Jurkat, Clone E6-1 (cell line): Measurements from ENCODE around the gene OR6K2.

Experiments
- DNase-seq: peaks from one replicate; pipeline ENCODE4 v3.0.0-alpha.2; 2011; ENCODE audit warnings: low read depth, low spot score
- H3K4me3 ChIP-seq: 2 replicates; pipeline ENCODE4 v1.5.1; 2011; ENCODE audit warnings: mild to moderate bottlenecking, low read length, control low read depth, moderate library complexity

OR6K2 gene

DNA sequence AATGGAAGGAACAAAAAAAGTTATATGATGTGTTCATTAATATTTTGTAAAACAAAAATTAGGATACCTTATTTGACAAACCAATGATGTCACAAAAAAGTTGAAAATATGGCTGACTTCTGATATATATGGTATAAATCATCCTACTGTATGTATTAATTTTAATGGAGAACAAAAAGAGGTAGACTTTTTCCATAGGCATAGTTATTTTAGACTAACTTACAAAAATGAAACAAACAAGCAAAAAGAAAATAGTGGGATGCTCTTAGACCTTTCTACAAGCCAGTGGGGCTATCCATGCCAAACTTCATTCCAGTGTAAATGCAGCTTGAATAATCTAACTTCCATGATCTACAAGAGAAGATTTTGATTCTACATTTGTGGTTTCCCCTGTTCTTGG, 13.4 kb downstream of the OR6K2 start:
- no peak overlapping the region for H3K4me3 ChIP-seq
- no peak for DNase-seq

GRCh38 chr1:158686111-158687009, 14.1 kb downstream of the OR6K2 start, which contains the start of gene SPTA1:
SPTA1 (minus strand) TSS chr1:158686715; CDS start chr1:158686517, 198 bp downstream.
- no peak for DNase-seq
- H3K4me3 ChIP-seq: no peak within 1 kb of the TSS

GRCh38 chr1:158685085-158685484, 15.4 kb downstream of the OR6K2 start:
- DNase-seq: no peak
- H3K4me3 ChIP-seq: no peak overlapping the region

GRCh38 chr1:158681606-158682005, 18.8 kb downstream of the OR6K2 start:
- no peak for DNase-seq

DNA sequence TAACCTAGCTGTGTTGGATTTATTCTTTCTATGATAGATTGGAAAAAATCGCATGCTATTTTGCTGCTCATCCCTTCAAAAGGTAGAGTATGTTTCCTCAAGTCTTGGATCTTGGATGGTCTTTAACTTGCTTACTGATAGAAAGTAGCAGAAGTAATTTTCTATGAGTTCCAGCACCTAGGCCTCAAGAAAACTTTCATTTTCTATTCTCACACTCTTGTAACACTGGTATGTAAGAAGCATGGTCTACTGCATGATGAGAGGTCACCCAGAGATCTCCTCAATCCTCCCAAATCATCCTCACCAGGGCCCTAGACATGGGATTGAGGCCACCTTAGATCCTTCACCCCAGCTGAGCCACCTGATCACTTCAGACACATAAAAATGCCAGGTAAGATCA, 21.2 kb downstream of the OR6K2 start:
- no peak overlapping the region for H3K4me3 ChIP-seq
- DNase-seq: no peak

More at GRCh38 chr1:158681606-158682005, 18.8 kb downstream of the OR6K2 start:
- no peak overlapping the region for H3K4me3 ChIP-seq

- DNase-seq: no peak
- no peak overlapping the region for H3K4me3 ChIP-seq
Measured at GRCh38 chr1:158675563-158676323, 24.7 kb downstream of the OR6K2 start.

DNA sequence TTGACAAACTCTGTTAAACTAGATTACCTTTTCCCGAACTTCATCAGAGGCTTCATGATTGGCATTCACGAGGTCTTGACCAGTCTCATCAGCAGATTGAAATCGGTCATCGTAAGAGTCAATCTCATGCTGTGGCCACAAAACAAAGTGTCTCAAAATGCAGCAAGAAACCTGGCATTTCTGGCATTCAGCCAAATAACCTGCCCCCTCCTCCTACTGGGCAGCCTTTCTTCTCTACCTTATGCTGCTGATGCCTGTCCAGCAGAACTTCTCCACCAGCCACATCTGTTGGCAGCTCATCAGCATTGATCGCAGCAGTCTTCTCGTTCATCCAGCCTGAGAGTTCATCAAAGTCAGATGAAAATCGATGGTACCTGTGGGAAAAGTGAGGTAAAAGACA, 26.1 kb downstream of the OR6K2 start:
- H3K4me3 ChIP-seq: no peak overlapping the region
- no peak for DNase-seq

- DNase-seq: no peak
- H3K4me3 ChIP-seq: no peak overlapping the region
Measured at GRCh38 chr1:158666037-158666436, 34.4 kb downstream of the OR6K2 start.

DNA sequence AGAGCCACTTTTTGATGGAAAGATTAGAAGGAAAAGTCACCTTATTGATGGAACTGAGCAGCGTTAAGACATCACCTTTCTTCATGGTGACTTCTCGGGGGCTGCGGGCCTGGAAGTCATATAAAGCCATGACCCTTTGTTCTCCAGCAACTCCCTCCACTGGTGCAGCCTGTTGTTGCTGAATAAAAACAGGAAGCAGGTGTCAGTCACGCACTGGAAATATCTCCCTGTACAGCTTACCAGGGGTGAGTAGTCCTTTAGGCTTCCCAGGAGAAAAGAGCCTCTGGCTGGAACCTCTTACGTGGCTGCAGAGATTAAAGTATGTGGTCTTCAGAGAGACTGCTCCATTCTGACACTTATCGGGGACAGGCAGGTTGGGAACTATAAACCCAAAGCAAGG, 45.9 kb downstream of the OR6K2 start:
- DNase-seq: peak; percentile 63
- no peak overlapping the region for H3K4me3 ChIP-seq

- H3K4me3 ChIP-seq: no peak overlapping the region
- no peak for DNase-seq
Measured at GRCh38 chr1:158654086-158654485, 46.4 kb downstream of the OR6K2 start.

DNA sequence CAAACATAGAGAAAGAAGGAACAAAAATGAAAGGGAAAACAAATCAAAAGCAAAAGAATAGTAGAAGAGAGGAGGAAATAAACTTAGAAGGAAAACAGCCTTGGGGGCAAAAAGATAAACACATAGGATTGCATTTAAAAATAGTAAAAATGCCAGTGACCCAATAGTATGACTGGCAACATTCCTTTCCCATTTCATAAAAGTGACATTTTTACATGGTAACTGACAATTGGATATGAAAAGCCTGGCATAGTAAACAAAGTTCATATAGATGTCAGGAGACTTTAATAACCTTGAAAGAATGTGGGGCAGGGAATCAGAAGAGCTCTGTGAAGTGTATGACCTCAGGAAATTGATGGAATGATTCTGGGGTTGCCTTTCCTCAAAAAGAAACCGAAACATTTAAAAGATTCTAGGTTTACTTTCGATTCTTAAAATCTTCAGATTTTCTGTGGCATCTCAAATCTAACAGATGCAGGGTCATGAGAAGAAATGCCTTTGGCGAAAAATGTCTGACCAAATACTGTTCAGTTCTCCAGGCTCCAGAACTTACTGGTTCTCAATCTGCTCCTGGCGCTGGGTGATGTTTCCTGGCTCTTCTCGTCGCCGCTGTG, 47.6 kb downstream of the OR6K2 start:
- H3K4me3 ChIP-seq: no peak overlapping the region
- DNase-seq: no peak
